ENCODE results near the gene ANKRD33B. TPM values are rescaled to one million over a fixed set of nuclear protein-coding genes. Genes with fewer than 3 reads are reported as not detected.

The ANKRD33B gene
- total RNA-seq, 4 donors from 2014 or later, result 0.57 to 6.5 (median 1.7) TPM

- intact Hi-C loops (cut with DNase I), result no loop called here
- H3K27ac ChIP-seq, result peak overlapping the region; percentile 60 to 88 (median 84)
Measured at GRCh38 chr5:10594591-10595210, 30.8 kb downstream of the ANKRD33B start.

GRCh38 chr5:10595293-10595671, 31.4 kb downstream of the ANKRD33B start:
- intact Hi-C loops (cut with DNase I), result no loop called here
- 82 to 84% methylated on average over 6 of the region's 6 CpGs for WGBS, 2 donors
- Histone ChIP-seq H3K27me3 (peaks cover 0 to 3% (median 0%) of the 10 kb centered on the region in 4 donors), H3K4me3 (peak overlapping the region in 2 of 4 donors; percentile 1 to 31), H3K36me3 (no peaks in the 10 kb centered on the region), H3K27ac (peak overlapping the region; percentile 60 to 88 (median 84)), H3K4me1 (peaks cover 6 to 34% (median 32%) of the 10 kb centered on the region in 3 donors), H3K9me3 (no peaks in the 10 kb centered on the region)
- no peak for DNase-seq
- no peak for TF ChIP-seq CTCF (IDR thresholded peaks at IDR 0.05)

More at GRCh38 chr5:10594591-10595210, 30.8 kb downstream of the ANKRD33B start:
- H3K9me3 ChIP-seq, result no peaks in the 10 kb centered on the region
- no peaks in the 10 kb centered on the region for H3K36me3 ChIP-seq
- H3K4me1 ChIP-seq, result peaks cover 6 to 34% (median 32%) of the 10 kb centered on the region in 3 donors
- H3K4me3 ChIP-seq, result peak overlapping the region in 1 of 4 donors; percentile 31
- peaks cover 0 to 3% (median 0%) of the 10 kb centered on the region in 4 donors for H3K27me3 ChIP-seq
- no peak for DNase-seq
- TF ChIP-seq CTCF (IDR thresholded peaks at IDR 0.05) (no peak), POLR2A (IDR thresholded peaks at IDR 0.05) (no peak)
- 72 to 82% methylated on average over 11 of the region's 11 CpGs for whole genome bisulfite sequencing, 2 donors

- TF ChIP-seq POLR2A (IDR thresholded peaks at IDR 0.05), result no peak
- no peak for TF ChIP-seq CTCF (IDR thresholded peaks at IDR 0.05)
- Histone ChIP-seq H3K4me3 (peak overlapping the region in 2 of 4 donors; percentile 1 to 31), H3K27me3 (peaks cover 0 to 3% (median 0%) of the 10 kb centered on the region in 4 donors), H3K36me3 (no peaks in the 10 kb centered on the region), H3K4me1 (peaks cover 6 to 33% (median 30%) of the 10 kb centered on the region in 3 donors), H3K27ac (peak overlapping the region; percentile 60 to 88 (median 84)), H3K9me3 (no peaks in the 10 kb centered on the region)
- intact Hi-C loops (cut with DNase I), result no loop called here
- no peak for DNase-seq
- 12 to 13% methylated on average over 7 to 8 of the region's 8 CpGs for WGBS, 2 donors
Measured at GRCh38 chr5:10595672-10596309, 31.9 kb downstream of the ANKRD33B start.

GRCh38 chr5:10596310-10596703, 32.4 kb downstream of the ANKRD33B start:
- H3K4me1 ChIP-seq, result peaks cover 11 to 33% (median 30%) of the 10 kb centered on the region in 3 donors
- H3K27me3 ChIP-seq, result peaks cover 0 to 3% (median 0%) of the 10 kb centered on the region in 4 donors
- 63 to 75% methylated on average over 3 of the region's 3 CpGs for WGBS, 2 donors
- intact Hi-C loops (cut with DNase I), result no loop called here
- H3K9me3 ChIP-seq, result no peaks in the 10 kb centered on the region
- H3K4me3 ChIP-seq, result peak overlapping the region in 1 of 4 donors; percentile 31
- TF ChIP-seq CTCF (IDR thresholded peaks at IDR 0.05), result no peak
- TF ChIP-seq POLR2A (IDR thresholded peaks at IDR 0.05), result no peak
- H3K27ac ChIP-seq, result peak overlapping the region; percentile 60 to 88 (median 84)
- H3K36me3 ChIP-seq, result no peaks in the 10 kb centered on the region
- no peak for DNase-seq

GRCh38 chr5:10596886-10597451, 33.1 kb downstream of the ANKRD33B start:
- TF ChIP-seq POLR2A (IDR thresholded peaks at IDR 0.05), result no peak
- no peak for TF ChIP-seq CTCF (IDR thresholded peaks at IDR 0.05)
- DNase-seq, result no peak
- Histone ChIP-seq H3K27ac (peak overlapping the region in 2 of 4 donors; percentile 83 to 86), H3K36me3 (no peaks in the 10 kb centered on the region), H3K4me1 (peaks cover 16 to 40% (median 37%) of the 10 kb centered on the region in 3 donors), H3K9me3 (no peaks in the 10 kb centered on the region), H3K4me3 (no peak overlapping the region), H3K27me3 (peaks cover 0 to 3% (median 0%) of the 10 kb centered on the region in 4 donors)
- intact Hi-C loops (cut with DNase I), result no loop called here
- 64 to 81% methylated on average over 1 of the region's 1 CpG for WGBS, 2 donors

Data from esophagus squamous epithelium (tissue), 5 donors.